HAP-1 (cell line): ENCODE measurements around the gene CYP3A4.
"Not testable (repeated sequence)": the region's sequence is repeated elsewhere in the genome, so short reads cannot be mapped to it uniquely, and the experiment has no call there.

Experiments
- DNase-seq, 2 experiments: peaks; one replicate each; pipeline ENCODE4 v3.0.0-alpha.2; 2016 to 2020; ENCODE audit warnings: low spot score in 2 of 2
- H3K27me3 ChIP-seq: fragments of 250-450 bp; sonication (Bioruptor Pico); 2 replicates; pipeline ENCODE4 v1.5.1; 2020; ENCODE audit warnings: low read depth, mild to moderate bottlenecking, moderate library complexity
- H3K36me3 ChIP-seq: fragments of 250-450 bp; sonication (Bioruptor Pico); replicated peaks from 2 replicates; pipeline ENCODE4 v1.5.1; 2020; ENCODE audit warnings: mild to moderate bottlenecking
- H3K4me1 ChIP-seq: fragments of 250-450 bp; sonication (Bioruptor Pico); 2 replicates; pipeline ENCODE4 v1.5.1; 2020; ENCODE audit warnings: mild to moderate bottlenecking
- H3K4me3 ChIP-seq: fragments of 250-450 bp; sonication (Bioruptor Pico); 2 replicates; pipeline ENCODE4 v1.5.1; 2020; ENCODE audit warnings: mild to moderate bottlenecking, moderate library complexity
- H3K9me3 ChIP-seq: fragments of 250-450 bp; sonication (Bioruptor Pico); 2 replicates; pipeline ENCODE4 v1.5.1; 2020; ENCODE audit warnings: mild to moderate bottlenecking, moderate library complexity
- in situ Hi-C: fragments of 300-500 bp; cut with MboI; formaldehyde crosslinking; loops from 3 replicates; pipeline ENCODE4 v1.14.3; 2020; ENCODE audit warnings: low sequenced_read_pairs, inconsistent platforms, mixed read lengths

The CYP3A4 gene

DNA sequence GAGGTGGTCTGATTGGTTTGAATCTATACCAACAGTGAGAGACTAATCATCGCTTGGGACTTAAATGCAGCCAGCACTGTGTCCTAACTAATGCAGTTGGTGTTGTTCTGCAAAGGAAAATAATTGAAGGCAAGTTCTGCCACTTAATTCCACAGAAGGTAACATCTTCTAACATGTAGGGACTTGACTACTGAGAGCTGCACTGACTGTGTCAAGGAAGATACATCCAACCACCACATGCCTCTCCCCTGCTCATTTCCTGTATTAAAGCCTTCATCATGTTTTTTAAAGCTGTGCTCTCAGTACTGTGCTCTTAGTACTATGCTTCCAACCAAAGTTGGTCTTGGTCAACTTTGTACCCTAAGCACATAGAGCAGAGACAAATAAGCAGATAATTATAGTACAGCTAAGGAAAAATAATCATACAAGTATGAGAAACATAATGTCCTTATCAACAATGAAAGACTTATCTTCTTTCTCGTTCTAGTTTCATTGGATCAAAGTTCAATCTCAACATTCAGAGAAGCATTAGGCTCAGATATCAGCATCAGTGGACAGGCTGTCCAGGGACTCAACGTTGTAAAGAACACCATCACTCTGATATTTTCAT lies 2.8 kb upstream of the CYP3A4 start:
- in situ Hi-C loops = no loop called here
- Histone ChIP-seq H3K27me3 (peaks cover 15% of the 10 kb centered on the region; the same call in 1 of the 2 replicates), H3K4me3 (no peak overlapping the region), H3K36me3 (no peaks in the 10 kb centered on the region), H3K4me1 (no peaks in the 10 kb centered on the region), H3K9me3 (no peaks in the 10 kb centered on the region)
- no peak for DNase-seq

DNA sequence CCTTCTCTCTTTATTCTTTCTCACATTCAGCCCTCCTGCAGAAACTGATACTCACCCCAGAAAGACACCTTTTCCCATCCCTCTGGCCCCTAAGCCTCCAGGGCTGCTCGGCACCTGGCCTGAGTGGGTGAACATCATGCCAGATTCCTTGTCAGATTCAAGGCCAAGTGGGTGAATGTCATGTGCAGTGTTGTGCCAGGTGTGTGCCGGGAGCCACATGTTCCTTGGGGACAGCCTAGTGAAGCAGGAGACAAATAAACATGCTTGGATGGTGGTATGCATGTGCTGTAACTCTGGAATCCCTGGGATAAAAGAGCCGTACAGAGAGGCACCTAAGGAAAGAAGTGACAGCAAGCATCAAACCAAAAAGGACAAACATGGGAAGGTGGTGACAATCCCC lies 1.7 kb upstream of the CYP3A4 start:
- peaks cover 20% of the 10 kb centered on the region; the same call in 1 of the 2 replicates for H3K27me3 ChIP-seq
- H3K4me3 ChIP-seq, H3K9me3 ChIP-seq, DNase-seq, in situ Hi-C loops, H3K4me1 ChIP-seq, H3K36me3 ChIP-seq: not testable (repeated sequence)

- Histone ChIP-seq H3K4me3 (no peak overlapping the region), H3K4me1 (no peaks in the 10 kb centered on the region), H3K36me3 (no peaks in the 10 kb centered on the region), H3K27me3 (peaks cover 29% of the 10 kb centered on the region), H3K9me3 (no peaks in the 10 kb centered on the region)
- in situ Hi-C loops = no loop called here
- DNase-seq = no peak
Measured at GRCh38 chr7:99782012-99782953, 1.7 kb downstream of the CYP3A4 start.

- Histone ChIP-seq H3K4me1 (no peaks in the 10 kb centered on the region), H3K27me3 (peaks cover 33% of the 10 kb centered on the region), H3K9me3 (no peaks in the 10 kb centered on the region), H3K4me3 (no peak overlapping the region), H3K36me3 (no peaks in the 10 kb centered on the region)
- in situ Hi-C loops = no loop called here
- DNase-seq = no peak
Measured at GRCh38 chr7:99780588-99780987, 3.4 kb downstream of the CYP3A4 start.

DNA sequence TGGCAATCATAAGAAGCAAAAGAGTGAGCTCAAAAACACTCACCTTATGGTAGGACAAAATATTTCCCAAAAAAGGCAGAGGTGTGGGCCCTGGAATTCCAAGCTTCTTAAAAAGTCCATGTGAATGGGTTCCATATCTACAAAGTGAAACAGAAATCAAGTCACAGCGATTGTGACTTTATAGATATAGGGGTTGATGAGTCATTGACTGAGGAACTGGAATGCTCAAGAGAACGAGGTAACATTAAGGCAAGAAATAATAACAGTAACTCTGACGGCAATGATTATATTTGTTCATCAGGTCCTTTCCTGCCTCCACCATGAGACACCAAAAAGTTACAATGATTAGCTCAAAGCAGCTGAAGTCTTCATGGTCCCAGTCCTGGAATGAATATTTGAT lies 4.0 kb downstream of the CYP3A4 start:
- DNase-seq = no peak
- no peaks in the 10 kb centered on the region for H3K9me3 ChIP-seq
- H3K4me1 ChIP-seq = no peaks in the 10 kb centered on the region
- H3K36me3 ChIP-seq = no peaks in the 10 kb centered on the region
- in situ Hi-C loops = no loop called here
- no peak overlapping the region for H3K4me3 ChIP-seq
- H3K27me3 ChIP-seq = peaks cover 36% of the 10 kb centered on the region

GRCh38 chr7:99778880-99779279 lies 5.1 kb downstream of the CYP3A4 start:
- H3K4me3 ChIP-seq = no peak overlapping the region
- no peak for DNase-seq
- H3K9me3 ChIP-seq = no peaks in the 10 kb centered on the region
- H3K4me1 ChIP-seq = no peaks in the 10 kb centered on the region
- no peaks in the 10 kb centered on the region for H3K36me3 ChIP-seq
- in situ Hi-C loops = no loop called here
- peaks cover 36% of the 10 kb centered on the region for H3K27me3 ChIP-seq

DNA sequence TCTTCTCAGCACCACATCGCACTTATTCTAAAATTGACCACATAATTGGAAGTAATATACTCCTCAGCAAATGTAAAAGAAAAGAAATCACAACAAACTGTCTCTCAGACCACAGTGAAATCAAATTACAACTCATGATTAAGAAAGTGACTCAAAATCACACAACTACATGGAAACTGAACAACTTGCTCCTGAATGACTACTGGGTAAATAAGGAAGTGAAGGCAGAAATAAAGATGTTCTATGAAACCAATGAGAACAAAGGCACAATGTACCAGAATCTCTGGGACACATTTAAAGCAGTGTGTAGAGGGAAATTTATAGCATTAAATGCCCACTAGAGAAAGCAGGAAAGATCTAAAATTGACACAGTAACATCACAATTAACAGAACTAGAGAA lies 10.6 kb downstream of the CYP3A4 start:
- H3K9me3 ChIP-seq, H3K36me3 ChIP-seq, H3K4me1 ChIP-seq, DNase-seq, H3K4me3 ChIP-seq, in situ Hi-C loops: not testable (repeated sequence)
- H3K27me3 ChIP-seq = peaks cover 17% of the 10 kb centered on the region

- in situ Hi-C loops = no loop called here
- H3K4me1 ChIP-seq = no peaks in the 10 kb centered on the region
- H3K4me3 ChIP-seq = no peak overlapping the region
- peaks cover 15% of the 10 kb centered on the region; the same call in 1 of the 2 replicates for H3K27me3 ChIP-seq
- no peaks in the 10 kb centered on the region for H3K9me3 ChIP-seq
- DNase-seq = no peak
- no peaks in the 10 kb centered on the region for H3K36me3 ChIP-seq
Measured at GRCh38 chr7:99772565-99772964, 11.4 kb downstream of the CYP3A4 start.

DNA sequence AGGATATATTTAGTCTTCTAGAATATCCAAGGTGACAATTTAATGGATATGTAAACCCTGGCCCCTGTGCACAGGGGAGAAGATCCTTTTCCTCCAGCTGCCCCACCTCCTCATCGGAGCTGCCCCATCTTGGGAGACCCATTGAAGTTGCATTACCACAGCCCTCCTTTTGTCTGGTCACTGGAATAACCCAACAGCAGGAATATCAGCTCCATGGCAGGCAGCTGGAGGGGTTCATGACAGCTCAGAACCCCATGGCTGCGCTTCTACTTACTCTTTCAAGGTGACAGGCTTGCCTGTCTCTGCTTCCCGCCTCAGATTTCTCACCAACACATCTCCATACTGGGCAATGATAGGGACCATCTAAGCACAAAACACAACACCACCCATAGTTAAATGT lies 14.5 kb downstream of the CYP3A4 start:
- peaks cover 11% of the 10 kb centered on the region; the same call in 1 of the 2 replicates for H3K27me3 ChIP-seq
- H3K36me3 ChIP-seq, H3K9me3 ChIP-seq, H3K4me3 ChIP-seq, H3K4me1 ChIP-seq, in situ Hi-C loops, DNase-seq: not testable (repeated sequence)

DNA sequence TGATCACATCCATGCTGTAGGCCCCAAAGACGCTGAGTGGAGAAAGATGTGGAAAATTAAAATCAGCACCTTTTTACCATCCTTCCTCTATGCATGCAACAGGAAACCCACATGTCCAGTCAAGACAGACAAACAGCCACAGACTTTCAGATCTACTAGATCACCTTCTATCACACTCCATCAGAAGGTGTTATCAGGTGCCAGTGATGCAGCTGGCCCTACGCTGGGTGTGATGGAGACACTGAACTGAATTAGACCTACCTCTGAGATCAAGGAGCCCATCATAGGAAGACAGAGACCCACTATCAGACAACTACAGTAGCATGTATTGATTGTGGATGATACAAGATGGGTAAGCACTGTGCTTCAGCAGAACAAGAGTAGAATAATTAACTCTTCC lies 15.5 kb downstream of the CYP3A4 start:
- in situ Hi-C loops = no loop called here
- H3K9me3 ChIP-seq = no peaks in the 10 kb centered on the region
- no peak for DNase-seq

GRCh38 chr7:99767662-99768061 lies 16.3 kb downstream of the CYP3A4 start:
- H3K27me3 ChIP-seq = peaks cover 11% of the 10 kb centered on the region; the same call in 1 of the 2 replicates
- no peaks in the 10 kb centered on the region for H3K9me3 ChIP-seq
- in situ Hi-C loops = no loop called here
- H3K36me3 ChIP-seq = no peaks in the 10 kb centered on the region
- H3K4me1 ChIP-seq = no peaks in the 10 kb centered on the region
- H3K4me3 ChIP-seq = no peak overlapping the region
- no peak for DNase-seq

More for the DNA sequence above, 15.5 kb downstream of the CYP3A4 start:
- H3K36me3 ChIP-seq = no peaks in the 10 kb centered on the region
- no peak overlapping the region for H3K4me3 ChIP-seq
- H3K27me3 ChIP-seq = peaks cover 11% of the 10 kb centered on the region; the same call in 1 of the 2 replicates
- no peaks in the 10 kb centered on the region for H3K4me1 ChIP-seq

- no peaks in the 10 kb centered on the region for H3K9me3 ChIP-seq
- H3K4me3 ChIP-seq = no peak overlapping the region
- peaks cover 11% of the 10 kb centered on the region; the same call in 1 of the 2 replicates for H3K27me3 ChIP-seq
- H3K36me3 ChIP-seq = no peaks in the 10 kb centered on the region
- no peaks in the 10 kb centered on the region for H3K4me1 ChIP-seq
- in situ Hi-C loops = no loop called here
- no peak for DNase-seq
Measured at GRCh38 chr7:99766484-99767099, 17.4 kb downstream of the CYP3A4 start.

- Histone ChIP-seq H3K4me3 (no peak overlapping the region), H3K4me1 (no peaks in the 10 kb centered on the region), H3K27me3 (peaks cover 5% of the 10 kb centered on the region; the same call in 1 of the 2 replicates), H3K9me3 (no peaks in the 10 kb centered on the region), H3K36me3 (no peaks in the 10 kb centered on the region)
- no peak for DNase-seq
- in situ Hi-C loops = no loop called here
Measured at GRCh38 chr7:99764478-99764877, 19.5 kb downstream of the CYP3A4 start.
